Endometrial microvascular endothelial cells (primary cell): ENCODE measurements around the gene PKNOX1. TPM values are rescaled to one million over a fixed set of nuclear protein-coding genes. Genes with fewer than 3 reads are reported as not detected.
"Not testable (repeated sequence)": the region's sequence is repeated elsewhere in the genome, so short reads cannot be mapped to it uniquely, and the experiment has no call there.

Source experiments
- in situ Hi-C: cut with HindIII; loops from 2 replicates; pipeline ENCODE4 v1.10.0; 2017; ENCODE audit warnings: low sequenced_read_pairs, low pct_unique_long_range_greater_than_20kb; ENCODE audit errors: inconsistent ontology term
- total RNA-seq: library from RNA; depleted of rRNA; stranded (reverse); fragments of >200 nt; gene quantifications from one replicate; pipeline ENCODE4 v1.2.3, GENCODE V29; 2015; ENCODE audit errors: inconsistent ontology term

The PKNOX1 gene
- total RNA-seq, 1 donor from 2014 or later: 24.3 TPM

DNA sequence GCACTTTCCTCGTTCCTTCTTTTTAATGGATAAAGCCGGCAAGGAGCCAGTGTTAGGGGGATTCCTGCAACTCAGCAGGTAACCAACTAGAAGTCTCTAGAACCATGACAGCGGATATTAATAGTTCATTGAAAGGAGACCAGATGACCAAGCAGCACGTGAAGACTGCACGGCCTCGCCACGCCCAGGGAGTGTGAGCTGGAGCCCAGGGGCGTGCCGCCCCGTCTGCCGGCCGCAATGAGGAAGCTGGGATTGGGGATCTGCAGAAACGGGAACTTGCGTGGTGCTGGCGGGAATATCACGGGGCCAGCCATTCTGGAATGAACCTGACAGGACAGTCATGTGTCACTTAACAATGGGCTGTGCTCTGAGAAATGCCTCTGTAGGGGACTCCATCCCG lies 62.5 kb downstream of the PKNOX1 start:
- in situ Hi-C loops: not testable (repeated sequence)

DNA sequence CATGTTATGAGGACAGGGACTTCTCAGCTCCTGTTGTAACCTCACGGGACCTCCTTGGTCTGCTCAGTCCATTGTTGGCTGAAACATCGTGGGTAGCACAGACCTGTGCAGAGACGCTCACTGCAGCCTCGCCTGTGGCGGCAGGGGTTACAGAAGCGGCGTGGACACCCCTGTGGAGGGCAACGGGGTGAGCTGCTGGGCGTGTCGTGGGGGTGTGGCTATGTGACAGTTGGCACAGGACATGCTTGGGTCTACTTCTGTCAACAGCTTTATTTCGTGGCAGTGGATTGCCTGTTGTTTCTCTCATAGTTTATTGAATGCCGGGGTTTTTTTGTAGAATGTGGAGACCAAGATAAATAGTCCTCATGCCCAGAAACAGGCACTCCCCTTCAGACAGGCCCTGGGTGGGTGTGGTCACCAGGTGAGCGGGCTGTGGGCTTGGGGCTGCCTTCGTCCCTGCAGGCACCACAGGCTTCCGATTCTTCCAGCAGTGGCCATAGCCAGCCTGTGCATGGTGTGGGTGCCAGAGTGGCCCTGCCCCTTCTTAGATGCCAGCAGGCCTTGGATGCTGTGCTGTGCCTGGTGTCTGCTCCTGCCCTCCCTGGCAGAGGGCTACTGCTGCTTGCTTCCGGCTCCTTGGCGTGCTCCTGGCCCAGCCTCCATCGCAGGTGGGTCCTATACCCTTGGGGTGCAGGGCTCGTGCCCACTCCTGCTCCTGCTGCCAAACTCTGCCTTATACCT lies 63.7 kb downstream of the PKNOX1 start:
- in situ Hi-C loops: not testable (repeated sequence)

DNA sequence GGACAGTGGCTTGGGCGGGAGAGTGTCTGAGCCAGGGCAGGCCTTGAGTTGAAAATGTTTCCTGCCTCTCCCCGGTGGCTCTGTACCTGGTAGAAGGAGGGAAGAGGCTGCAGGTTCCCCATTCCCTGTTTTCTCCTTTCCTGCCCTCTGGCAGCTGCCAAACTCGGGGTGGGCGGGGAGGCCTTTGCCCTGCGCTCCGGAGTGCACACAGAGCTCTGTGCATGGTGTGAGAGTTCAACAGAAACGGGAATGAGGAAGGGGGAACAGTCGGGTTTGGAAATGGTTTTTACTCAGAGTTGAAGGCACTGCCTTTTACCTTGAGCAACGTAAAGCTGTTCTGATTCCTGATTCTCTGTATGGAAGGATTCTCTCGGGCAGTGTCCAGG lies 64.3 kb downstream of the PKNOX1 start:
- in situ Hi-C loops: not testable (repeated sequence)

DNA sequence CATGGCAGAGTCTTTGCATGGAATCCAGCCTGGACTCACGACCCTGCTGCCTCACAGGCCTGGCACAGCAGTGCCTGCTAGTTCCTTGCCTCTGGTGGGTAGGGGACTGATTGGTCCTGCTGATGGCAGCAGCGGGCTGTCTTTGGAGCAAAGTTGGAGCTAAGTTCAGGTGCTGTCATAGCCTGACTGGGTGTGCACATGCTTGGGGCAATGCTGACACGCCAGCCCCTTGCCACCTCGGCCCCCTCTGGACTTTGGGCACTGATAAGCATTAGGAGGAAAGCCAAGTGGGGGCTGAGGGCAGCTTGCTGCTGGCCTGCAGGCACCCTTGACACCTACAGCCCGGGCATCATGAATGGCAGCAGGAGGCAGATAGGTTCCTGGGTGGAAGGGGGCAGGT lies 67.8 kb downstream of the PKNOX1 start:
- in situ Hi-C loops: not testable (repeated sequence)

DNA sequence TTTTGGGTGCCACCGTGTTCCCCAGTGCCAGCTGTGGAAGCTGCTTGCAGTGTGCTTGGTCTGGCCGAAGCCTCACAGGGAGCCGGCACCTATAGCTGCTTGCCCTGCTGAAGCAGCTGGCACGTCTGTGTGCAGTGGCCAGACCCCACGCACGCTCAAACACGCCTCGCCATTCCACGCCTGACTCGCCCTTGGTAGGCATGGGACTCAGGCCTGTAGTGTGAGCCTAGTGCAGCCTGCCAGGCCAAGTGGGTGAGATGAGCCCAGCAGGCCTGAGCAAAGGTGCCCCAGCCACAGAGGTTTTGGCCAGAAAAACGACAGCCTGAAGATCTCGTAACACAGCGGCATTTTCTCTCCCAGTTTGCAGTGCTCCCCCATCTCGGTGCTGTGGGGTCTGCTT lies 68.9 kb downstream of the PKNOX1 start:
- in situ Hi-C loops: not testable (repeated sequence)

DNA sequence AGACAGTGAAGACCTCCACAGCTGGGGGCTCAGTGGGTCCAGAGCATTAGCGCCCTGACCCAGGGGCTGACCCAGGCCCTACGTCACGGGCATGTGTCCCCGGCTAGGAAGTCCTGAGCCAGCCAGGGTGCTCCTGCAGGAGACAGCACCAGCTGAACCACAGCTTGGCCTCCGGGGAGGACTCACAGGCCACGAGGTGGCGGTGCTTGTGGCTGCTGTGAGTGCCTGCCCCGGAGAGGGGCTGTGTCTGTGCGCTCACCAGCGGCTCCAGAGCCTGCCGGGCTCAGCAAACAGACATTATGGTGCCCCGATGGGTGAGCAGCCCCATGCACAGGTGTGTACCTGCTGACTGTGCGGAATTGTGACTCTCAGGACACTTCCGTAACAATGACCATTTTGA lies 70.2 kb downstream of the PKNOX1 start:
- in situ Hi-C loops: not testable (repeated sequence)

DNA sequence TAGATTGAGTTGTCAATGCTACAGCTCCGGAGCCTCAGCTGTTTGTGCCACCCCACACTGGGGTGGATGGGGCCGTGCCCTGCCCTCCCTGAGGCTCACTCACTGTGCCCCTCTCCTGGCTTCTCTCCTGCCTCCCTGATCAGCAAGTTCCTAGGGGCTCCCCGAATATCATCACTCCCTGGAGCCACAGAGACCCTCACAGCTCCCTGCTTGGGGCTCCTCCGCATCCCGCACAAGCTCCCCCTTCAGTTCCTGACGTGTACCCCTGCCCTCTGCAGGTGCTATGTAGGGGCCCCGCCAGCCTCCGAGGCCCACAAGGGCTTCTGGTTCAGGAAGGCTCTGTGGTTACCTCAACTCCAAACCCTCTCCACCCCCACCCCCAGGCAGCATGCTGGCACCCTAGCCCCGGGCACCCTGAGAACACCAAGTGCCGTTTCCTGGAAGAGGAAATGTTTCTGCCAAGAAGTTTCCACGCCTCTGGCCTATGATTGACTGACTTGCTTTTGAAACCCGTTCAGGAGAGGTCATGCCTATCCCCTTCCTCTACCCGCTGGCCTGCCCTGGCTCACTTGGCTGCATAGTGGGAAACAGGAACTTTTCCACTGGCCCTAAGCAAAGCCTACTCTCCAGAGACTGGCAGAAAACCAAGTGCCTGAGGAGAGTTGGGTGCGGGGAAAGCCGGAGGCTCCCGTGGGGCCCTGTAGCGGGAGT lies 71.0 kb downstream of the PKNOX1 start:
- in situ Hi-C loops: not testable (repeated sequence)

DNA sequence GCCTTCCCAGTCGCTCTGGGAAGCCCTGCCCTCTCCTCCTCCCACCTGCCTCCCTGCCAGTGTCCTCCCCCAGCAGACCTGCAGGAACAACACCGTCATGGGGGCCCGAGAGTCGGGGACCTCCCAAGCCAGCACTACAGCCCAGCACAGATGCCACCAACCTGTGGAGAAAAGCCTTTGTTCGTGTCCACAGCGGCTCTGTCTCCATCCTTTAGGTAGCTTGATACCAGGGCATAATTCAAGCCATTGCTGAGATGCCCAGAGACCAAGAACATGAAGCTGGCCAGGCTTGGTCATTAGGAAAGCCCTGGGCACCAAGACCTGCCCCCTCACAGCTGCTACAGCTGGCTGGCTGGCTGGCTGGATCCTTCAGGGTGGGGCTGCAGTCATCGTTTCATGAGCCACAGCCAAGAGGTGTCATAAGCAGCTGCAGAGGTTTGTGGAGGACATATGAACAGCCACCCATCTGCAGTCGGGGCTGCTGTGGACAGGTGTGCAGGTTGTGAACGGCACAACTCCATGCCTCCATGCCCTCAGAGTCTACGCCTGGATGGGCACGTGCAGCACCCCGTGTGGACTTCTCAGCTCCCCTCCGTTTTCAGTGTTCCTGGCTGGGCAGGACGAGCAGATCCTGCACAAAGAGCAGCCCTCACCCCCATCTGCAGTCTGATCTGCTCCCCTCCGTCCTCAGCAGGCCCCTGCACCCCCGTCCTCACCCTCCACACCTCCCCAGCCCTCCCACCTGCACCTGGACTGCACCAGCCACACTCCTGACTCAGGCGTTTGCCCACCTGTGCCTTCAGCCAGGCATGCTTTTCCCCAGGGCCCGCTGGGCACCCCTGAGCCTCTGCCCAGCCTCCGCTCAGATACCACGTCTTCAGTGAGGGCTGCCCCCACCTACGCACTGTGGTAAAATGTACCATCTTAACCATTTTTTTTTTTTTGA lies 71.8 kb downstream of the PKNOX1 start:
- in situ Hi-C loops: not testable (repeated sequence)

DNA sequence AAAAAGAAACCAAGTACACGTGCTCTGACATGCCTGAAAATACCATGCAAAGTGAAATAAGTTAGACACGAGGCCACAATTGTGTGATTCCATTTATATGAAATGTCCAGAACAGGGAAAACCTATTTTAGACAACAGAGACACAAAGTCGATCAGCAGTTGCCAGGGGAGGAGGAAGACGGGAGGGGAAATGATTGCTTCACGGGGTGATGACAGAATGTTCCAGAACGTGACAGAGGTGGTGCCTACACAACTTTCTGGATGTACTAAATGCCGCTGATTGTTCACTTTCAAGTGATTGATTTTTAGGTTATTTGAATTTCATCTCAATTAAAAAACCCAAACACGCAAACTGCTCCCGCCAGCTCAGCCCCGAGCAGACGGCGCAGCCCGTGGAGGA lies 78.8 kb downstream of the PKNOX1 start:
- in situ Hi-C loops: not testable (repeated sequence)

DNA sequence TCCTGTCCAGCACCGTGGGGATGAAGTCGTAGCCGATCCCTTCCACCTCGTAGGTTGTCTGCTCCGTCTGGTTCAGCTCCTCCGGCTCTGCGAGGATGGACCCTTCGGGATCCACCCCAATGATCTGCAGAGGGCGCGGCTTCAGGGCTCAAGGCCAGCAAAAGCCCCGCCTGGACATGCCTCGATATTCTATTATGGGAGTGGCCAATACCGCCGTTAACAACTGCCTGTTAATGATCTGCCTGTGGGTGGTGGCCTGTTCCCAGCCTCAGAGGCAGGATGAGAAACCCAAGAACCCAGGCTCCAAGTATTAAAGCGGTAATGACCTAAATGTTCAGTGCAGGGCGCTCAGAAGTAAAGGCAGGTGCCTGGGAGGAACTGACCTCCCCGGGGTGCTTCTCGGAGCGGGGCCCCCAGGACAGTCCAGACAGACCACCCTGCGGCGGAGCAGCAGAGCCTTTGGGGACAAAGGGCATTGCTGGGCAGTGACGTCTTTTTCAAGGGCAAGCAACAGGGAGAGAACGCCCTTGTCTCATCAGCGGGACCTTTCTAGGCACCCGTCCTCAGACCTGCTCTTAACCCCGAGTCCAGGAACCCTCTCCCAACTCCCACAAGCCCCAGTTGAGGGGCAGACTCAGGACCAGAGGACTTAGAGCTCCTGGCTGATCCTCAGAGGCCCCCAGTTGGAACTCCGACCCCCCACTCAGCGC lies 88.7 kb downstream of the PKNOX1 start:
- in situ Hi-C loops: not testable (repeated sequence)

DNA sequence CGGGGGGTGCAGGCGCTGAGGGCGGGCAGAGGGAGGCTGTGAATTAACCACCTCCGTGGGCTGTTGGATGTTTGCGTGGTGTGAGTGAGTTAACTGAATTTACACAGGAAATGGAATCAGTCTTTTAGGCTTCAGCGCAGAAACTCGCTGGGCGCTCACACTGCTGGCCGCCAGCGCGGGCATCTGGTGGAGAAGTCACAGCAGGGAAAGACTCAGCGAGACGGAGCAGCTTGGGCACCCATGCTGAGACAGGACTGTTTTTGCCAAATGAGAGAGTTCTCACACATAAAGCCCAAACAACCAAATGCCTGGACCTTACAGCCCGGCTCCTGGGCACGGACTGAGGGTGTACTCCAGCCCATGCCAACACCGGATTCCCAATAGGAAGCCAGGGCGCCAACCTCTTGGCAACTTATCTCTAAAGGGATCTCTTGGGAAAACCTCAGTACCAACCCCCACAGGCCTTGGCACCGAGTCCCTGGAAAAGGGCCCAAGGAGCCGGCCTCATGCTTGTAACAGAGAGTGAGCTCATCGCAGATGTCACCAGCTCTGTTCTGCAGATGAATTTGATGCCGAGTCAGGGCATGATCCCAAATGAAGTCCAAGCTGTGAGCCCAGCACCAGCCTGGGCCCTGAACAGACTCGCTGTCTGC lies 90.0 kb downstream of the PKNOX1 start:
- in situ Hi-C loops: not testable (repeated sequence)

DNA sequence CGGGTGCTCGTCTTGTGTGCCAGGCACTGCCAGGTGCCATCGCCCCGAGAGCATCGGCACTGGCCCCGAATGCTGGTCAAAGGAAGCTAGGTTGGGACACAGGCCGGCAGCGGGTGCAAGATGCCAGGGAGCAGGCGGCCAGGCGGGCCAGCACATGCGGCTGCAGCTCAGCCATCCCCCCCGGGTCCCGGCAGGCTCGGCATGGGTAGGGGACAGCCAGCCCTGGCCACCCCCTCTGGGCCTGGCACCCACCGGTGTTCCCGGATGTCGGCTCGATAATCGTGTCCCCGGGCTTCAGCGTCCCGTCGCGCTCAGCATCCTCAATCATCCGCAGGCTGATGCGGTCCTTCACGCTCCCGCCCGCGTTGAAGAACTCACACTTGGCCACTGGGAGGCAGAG lies 91.6 kb downstream of the PKNOX1 start:
- in situ Hi-C loops: not testable (repeated sequence)

DNA sequence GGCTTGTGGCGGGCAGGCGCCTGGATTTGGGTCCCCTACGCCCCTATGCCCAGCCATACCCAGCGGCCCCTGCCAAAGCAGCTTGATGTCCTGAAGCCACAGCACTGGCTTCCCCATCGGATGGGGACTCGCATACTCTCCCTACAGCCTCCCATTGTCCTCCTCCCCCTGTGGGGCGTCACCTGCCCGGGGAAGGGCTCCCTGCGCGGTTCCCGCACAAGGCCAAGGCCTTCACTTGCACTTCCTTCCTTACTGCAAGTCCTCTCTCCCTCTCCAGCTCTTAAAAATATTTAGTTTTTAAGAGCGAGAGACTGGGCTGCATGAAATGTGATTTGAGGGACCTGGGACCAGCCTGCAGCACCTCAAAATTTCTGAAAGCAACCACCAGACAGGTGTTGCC lies 92.3 kb downstream of the PKNOX1 start:
- in situ Hi-C loops: not testable (repeated sequence)

DNA sequence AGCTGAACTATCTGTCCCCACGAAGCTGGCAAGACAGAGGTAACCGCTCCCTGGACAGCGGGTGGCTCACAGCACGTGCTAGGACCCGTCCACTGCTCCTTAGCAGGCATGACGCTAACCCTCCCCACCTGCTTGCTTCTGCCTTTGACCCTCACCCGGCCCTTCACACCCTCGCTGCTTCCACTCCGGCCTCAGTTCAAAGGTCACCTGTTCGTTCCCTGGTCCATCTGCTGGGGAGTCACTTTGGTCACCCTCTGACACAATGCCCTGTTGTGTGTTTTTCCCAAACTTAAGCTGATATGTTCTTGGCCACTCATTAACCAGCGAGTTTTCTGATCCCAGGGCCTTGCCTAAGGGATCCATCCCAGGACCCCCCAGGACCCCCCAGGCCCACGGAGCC lies 93.7 kb downstream of the PKNOX1 start:
- in situ Hi-C loops: not testable (repeated sequence)

DNA sequence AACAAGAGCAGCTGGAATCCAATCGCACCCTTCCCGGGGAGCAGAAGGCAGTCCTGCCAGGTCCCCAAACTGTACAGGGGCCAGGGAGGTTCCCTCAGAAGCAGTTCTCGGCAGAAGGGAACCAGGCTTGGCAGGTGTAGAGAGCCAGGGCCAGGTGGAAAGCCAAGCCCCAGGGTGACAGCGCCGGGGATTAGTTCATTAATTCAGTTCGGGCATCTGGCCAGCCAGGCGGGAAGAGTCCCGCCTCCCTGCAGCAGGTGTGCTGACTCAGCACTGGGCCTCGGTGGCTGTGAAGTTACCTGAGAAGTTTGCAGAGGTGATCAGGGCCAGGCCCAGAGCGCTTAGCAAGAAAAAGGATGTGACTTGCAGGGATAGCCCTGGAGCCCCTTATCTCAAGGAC lies 95.3 kb downstream of the PKNOX1 start:
- in situ Hi-C loops: not testable (repeated sequence)

DNA sequence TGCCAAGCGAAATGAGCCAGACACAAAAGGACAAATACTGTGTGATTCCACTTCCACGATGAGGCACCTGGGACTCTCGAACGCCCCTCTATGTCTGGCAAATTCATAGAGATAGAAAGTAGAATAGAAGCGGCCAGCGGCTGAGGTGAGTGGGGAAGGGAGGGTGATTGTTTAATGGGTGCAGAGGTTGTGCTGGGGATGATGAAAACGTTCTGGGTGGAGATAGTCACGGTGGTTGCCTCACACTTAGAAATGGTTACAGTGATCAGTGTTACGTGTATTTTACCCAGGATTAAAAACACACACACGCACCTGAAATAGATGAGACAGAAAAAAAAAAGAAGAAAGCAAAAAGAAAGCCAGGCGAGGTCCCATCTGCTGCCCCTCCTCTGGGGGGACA lies 98.4 kb downstream of the PKNOX1 start:
- in situ Hi-C loops: not testable (repeated sequence)

DNA sequence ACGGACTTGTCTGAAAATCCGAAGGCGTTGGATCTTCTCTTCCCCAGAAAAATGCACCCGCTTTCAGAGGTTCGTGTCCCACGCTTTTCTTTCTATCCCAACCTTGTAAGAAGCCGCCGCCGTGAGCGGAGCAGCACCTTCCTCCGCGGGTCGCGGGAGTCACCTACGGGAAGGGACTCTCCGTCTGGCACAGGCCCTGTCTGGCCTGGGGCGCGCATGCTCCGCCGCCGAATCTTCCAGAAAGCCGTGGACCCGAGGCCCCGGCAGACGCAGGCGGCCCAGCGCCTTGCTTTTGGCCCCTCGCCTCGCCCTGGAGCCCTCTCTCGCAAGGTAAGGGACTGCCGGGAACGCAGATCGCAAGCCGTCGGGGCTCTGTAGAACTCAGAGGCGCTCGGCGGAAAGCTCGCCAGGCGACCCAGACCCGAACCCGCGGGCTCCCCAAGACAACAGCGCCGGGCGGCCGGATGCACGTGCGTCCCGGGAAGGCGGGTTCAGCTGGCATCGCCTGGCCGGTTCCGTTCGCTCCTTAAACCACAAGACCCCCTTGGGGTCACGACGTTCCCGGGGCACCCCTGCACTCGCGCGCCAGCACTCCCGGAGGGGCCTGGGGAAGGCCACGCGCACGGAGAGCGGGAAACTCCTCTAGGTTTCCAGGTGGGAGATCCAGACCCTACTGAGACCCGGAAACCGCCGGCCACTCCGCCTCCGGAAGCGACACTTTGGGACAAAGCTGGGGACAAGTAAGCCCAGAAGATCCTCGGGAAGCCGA lies 100.2 kb downstream of the PKNOX1 start:
- in situ Hi-C loops: not testable (repeated sequence)
